Medulla oblongata (tissue), 1 donor: Measurements from ENCODE around the gene TMEM132A.
A peak's percentile ranks its signal among the peaks of the same experiment; 100 is the strongest.

Source experiments
- DNase-seq: peaks from one replicate; pipeline ENCODE4 v3.0.0-alpha.2; 2015; ENCODE audit errors: extremely low spot score

The TMEM132A gene

GRCh38 chr11:60937144-60937527 is 12.9 kb downstream of the TMEM132A start:
- no peak for DNase-seq

DNA sequence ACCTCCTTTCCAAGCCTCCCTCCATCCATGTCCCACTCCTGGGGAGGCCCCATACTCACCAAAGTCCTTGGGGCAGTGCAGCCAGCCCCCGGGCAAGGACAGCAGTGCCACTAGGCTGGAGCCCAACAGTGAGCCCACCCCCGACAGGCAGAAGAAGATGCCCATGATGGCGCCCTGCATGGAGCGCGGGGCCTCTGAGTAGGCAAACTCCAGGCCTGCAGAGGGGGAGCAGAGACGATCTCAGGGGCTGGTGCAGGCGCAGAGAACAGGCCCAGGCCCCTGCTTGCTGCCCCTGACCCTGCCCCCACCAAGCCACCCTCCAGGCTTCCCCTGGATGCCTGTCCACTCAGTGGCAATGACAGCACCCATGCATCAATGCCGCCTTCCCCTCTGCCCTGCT is 13.6 kb downstream of the TMEM132A start:
- no peak for DNase-seq

DNA sequence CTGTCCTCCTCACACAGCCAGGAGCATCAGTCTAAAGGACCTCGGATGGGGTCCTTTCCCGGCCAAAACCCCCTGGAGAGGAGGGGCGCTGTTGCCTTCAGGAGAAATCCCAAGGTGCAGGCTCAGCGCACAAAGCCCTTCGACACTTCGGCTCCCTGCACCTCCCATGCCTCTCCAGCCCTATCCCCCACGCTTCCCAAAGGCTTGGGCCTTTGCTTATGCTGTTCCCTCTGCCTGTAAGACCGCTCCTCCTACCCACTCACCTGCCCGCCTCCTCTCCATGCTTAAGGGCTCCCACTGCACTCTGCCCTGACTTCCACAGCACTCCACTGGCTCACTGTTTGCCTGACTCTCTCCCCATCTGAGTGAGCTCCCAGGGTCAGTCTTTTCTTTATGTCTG is 14.2 kb downstream of the TMEM132A start:
- DNase-seq, result no peak

- no peak for DNase-seq
Observed at GRCh38 chr11:60939301-60939700, 15.0 kb downstream of the TMEM132A start.

DNA sequence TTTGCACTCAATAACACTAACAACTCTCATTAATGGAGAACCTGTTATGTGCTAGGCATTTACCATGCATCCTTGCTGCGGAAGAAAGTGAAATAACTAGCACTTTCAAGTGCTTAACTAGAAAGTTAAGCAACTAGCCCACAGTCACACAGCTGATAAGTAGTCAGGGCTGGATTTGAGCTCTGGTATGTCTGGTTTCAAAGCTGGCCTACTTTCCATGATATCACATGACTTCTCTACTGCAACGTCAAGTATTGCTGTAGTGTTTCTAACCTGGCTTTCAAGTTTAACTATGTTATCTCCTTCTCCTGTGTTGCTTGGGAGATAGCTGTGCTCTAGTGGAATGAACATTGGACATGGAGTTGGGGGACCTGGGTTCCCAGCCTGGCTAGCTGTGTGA is 15.6 kb downstream of the TMEM132A start:
- DNase-seq, result no peak

DNA sequence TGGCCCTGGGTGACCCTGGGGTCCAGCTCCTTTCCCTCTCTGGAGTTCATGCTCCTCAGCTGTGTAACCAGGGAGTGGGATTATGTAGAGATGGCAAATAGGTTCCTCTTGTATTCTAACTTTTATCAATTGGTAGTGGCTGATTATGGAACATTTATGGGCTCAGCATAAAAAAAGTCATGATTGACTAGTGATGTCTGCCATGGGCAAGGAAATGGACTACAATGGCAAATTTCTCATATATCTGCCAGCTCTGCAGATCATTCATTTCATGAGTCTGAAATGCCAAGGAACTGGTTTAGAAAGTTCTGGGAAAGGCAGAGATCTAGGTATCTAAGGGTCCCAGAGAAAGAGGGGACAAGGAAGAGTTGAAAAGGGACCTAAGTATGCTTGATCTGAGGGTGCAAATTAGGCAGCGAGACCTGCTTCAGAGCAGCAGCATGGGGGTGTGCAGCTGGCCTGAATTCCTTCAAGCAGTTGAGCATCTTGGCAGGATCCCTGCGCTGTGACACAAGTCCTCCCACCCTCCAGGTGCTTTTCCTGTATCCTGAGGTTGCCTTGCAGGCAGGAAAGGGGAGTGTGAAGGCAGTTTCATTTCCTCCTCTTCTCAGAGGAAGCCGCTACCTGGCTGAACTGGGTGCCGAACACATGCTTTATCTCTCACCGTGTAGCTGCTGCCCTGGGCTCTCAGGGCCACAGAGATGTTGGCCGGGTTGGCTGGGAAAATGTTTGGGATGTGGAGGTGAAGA is 17.3 kb downstream of the TMEM132A start:
- no peak for DNase-seq

- DNase-seq, result no peak
Observed at GRCh38 chr11:60942219-60942618, 18.0 kb downstream of the TMEM132A start.

DNA sequence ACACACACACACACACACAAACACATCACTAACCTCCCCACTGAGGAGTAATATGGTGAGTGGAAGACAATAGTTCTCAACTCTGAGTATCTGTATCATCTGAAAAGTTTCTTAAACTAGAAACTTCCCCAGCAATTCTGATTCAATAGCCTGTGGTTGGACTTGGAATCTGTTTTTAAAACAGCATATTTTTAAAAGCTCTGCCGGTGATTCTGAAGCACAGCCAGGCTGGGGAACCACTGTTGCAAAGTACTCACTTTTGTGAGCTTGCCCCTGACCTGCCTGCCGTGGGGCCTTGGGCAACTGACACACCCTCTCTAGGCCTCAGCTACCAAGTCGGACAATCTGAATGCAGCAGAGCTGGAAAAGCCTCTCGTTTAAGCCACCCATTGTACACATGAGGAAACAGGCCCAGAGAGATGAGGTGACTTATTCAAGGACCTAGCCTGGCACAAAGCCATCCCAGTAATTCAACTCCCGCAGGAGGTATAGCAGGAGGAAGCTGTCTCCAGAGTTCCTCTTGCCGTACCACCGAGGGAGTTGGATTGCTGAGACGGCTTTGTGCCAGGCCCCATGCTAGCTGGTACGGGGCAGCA is 18.8 kb downstream of the TMEM132A start:
- no peak for DNase-seq

- peak; percentile 24 for DNase-seq
Observed at GRCh38 chr11:60944490-60945294, 20.4 kb downstream of the TMEM132A start.

DNA sequence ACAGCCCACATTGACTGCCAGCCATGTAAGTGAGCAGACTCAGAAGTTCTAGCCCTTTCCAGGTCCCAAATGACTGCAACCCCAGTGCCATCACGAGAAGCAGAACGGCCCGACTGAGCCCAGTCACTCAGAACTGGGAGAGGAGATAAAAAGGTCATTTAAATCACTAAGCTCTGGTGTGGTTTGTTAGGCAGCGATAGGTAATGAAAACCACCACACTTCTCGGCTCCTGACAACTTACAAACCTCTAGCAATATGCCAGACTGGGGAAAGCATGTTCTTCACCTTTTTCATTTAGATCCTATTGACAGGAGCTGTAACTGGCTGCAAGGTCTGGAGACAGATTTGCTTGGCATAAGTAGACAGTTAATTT is 21.0 kb downstream of the TMEM132A start:
- DNase-seq, result no peak

- no peak for DNase-seq
Observed at GRCh38 chr11:60946601-60947264, 22.5 kb downstream of the TMEM132A start.

DNA sequence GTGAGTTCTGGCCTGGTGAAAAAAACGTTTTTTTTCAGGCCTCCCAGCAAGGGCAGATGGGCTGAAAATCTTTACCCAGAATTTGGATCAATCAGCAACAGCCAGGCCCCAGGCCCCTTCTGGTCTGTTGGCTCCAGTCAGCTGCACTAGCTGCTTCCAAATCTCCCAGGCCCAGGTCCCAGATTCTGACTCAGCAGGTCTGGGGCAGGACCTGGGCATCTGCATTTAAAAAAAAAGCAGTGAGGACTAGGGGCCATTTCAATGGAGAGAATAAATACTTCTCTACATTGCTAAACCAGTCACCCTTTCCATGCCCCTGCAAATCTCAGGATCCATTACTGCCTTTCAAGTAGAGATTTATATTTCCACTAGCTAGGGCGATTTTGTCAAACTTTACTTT is 23.4 kb downstream of the TMEM132A start:
- peak; percentile 76 for DNase-seq

- peak; percentile 54 for DNase-seq
Observed at GRCh38 chr11:60948250-60948649, 24.0 kb downstream of the TMEM132A start.

DNA sequence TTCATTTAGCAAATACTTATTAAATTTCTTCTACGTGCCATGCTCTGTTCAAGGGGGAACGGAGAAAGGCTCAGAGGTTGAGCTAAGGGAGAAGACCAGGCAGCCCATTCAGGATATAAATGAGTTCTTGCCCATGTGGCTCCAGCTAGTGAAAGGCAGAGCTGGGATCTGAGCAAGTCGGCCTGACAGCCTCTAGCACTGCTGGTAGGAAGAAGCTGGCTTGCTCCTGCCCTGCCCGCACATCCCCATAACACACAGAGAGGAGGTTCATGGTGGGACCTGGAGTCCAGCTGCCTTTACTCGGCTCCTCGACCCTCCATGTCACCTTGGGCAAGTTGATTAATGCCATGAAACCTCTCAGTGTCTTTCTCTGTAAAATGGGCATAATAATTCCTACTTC is 25.8 kb downstream of the TMEM132A start:
- no peak for DNase-seq

DNA sequence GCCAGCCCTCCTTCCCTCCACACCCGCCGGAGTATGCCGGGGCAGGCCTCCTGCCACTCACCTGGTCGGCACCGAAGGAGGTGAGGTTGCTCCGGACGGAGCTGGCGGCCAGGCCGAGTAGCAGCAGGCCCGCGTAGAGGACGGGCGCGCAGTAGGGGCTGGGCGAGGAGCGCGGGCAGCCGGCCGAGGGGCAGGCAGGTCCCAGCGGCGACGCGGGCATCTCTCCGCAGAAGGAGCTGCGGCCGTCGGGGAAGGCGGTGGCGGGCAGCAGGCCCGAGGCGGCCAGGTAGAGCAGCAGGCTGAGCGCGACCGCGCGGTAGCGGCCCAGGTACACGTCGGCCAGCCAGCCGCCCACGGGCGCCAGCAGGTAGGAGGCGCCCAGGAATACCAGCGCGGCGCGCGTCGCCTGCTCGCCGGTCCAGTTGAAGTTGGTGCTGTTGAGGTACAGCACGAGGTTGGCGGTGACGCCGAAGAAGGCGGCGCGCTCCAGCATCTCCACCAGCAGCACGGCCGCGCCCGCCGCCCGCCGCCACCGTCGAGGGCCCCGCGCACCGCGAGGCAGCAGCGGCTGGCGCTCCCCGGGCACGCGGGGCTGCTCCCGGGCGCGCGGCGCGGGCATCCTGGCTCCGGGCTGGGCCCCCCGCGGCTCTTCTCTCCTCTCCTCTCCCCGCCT is 26.8 kb downstream of the TMEM132A start:
- no peak for DNase-seq

DNA sequence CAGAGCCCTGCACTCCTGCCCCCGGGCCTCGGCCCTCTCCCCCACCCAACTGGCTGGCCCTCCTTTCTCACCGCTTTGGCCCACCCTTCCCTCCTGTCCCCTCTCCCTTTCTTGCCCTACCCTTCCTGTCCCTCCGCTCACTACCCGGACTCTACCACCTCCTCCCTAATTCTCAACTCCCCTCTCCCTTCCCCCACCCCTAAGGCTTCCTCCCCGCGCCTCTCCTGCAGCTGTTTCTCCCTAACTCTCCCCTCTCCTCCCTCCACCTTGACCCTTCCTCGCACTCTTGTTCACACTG is 27.3 kb downstream of the TMEM132A start:
- DNase-seq, result no peak

GRCh38 chr11:60951904-60952741 is 27.9 kb downstream of the TMEM132A start, which contains the start of gene SLC15A3:
Gene SLC15A3 (minus strand): TSS chr11:60952176. CDS start chr11:60951551, 625 bp downstream.
- peak; percentile 89 for DNase-seq

DNA sequence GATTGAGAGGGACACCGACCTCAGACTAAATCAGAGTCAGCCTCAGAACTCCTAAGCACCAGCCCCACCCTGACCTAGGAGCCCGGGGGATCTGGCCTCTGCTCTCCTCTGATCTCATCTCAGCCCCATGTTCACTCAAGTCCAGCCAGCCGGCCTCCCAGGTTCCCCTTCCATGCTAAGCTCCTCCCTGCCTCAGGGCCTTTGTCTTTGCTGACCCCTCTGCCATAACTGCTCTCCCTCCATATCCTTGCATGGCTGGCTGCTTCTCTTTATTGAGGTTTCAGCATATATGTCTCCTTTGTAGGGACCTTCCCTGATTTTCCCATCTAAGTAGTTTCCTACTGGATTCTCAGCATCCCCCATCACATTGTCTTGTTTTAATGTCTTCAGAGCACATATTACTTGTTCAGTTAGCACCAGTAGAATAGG is 28.5 kb downstream of the TMEM132A start:
- DNase-seq, result no peak

- peak; percentile 51 for DNase-seq
Observed at GRCh38 chr11:60953781-60954180, 29.5 kb downstream of the TMEM132A start.

GRCh38 chr11:60954421-60954820 is 30.2 kb downstream of the TMEM132A start:
- DNase-seq, result peak; percentile 57

DNA sequence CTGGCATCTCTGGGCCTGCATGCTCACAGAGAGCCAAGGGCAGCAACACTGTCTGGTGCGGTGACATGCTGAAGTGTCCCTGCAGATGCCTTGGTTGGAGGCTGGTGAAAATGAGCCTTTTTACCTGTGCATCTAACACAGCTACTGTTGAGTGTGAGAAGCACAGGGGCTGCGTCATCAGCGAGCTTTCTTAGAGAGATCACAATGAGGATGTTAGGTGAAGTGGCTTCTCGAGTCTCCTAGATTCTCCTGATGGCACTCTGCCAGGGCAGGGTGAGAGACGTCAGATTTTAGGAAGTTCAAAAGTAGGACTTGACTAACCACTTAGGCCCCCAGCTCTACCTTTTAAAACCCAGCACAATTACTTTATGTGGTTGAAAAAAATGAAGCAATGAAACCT is 31.3 kb downstream of the TMEM132A start:
- DNase-seq, result peak; percentile 70
